ENCODE results near the gene ICAM5. TPM values are rescaled to one million over a fixed set of nuclear protein-coding genes. Genes with fewer than 3 reads are reported as not detected.
A peak's percentile ranks its signal among the peaks of the same experiment; 100 is the strongest.

The ICAM5 gene
- total RNA-seq, 1 experiment from 2014 or later: 1.6 TPM

- Histone ChIP-seq H3K27me3 (ENCODE audit: insufficient read depth, low read length) (peaks cover 9% of the 10 kb centered on the region; the same call in 1 of the 2 replicates), H2AFZ (ENCODE audit: low read length) (no peak overlapping the region)
Observed at GRCh38 chr19:10271543-10272086, 18.1 kb upstream of the ICAM5 start.

More at GRCh38 chr19:10271543-10272086, 18.1 kb upstream of the ICAM5 start:
- Histone ChIP-seq H3K79me2 (ENCODE audit: insufficient read depth, low read length) (no peaks in the 10 kb centered on the region), H3K4ac (ENCODE audit: low read depth, low read length) (no peak overlapping the region), H3K9me3 (ENCODE audit: control insufficient read depth, low read depth, low read length) (no peaks in the 10 kb centered on the region), H4K91ac (ENCODE audit: insufficient read length, low read depth, low read length) (no peak overlapping the region), H3T11ph (ENCODE audit: low read length) (no peak overlapping the region), H2BK15ac (ENCODE audit: low read depth, low read length) (no peak overlapping the region), H2BK120ac (ENCODE audit: low read depth, low read length, poor library complexity, severe bottlenecking) (no peak overlapping the region), H3K56ac (ENCODE audit: insufficient read length, low read depth, low read length) (no peak overlapping the region), H4K5ac (ENCODE audit: insufficient read length, low read depth, low read length) (no peak overlapping the region), H3K9ac (ENCODE audit: extremely low read depth, insufficient read length, low read length) (no peak overlapping the region), H2BK20ac (ENCODE audit: low read depth, low read length, poor library complexity, severe bottlenecking) (no peak overlapping the region), H3K27ac (ENCODE audit: insufficient read length, low read depth, low read length) (no peak overlapping the region), H3K4me1 (ENCODE audit: insufficient read depth, low read length) (no peaks in the 10 kb centered on the region), H4K8ac (replicated peaks; ENCODE audit: insufficient read length, low read depth, low read length) (no peak overlapping the region), H3K23me2 (ENCODE audit: insufficient read length, low read depth, low read length, poor library complexity, severe bottlenecking) (peaks cover 6% of the 10 kb centered on the region), H2AK5ac (ENCODE audit: insufficient read length, low read length) (no peak overlapping the region), H3K4me2 (ENCODE audit: insufficient read depth, insufficient read length, low read length) (peak overlapping the region; percentile 64), H2BK5ac (ENCODE audit: insufficient read length, low read length) (no peak overlapping the region), H2BK12ac (ENCODE audit: insufficient read length, low read depth, low read length) (no peak overlapping the region), H3K14ac (ENCODE audit: insufficient read depth, low read length) (no peak overlapping the region), H3K18ac (ENCODE audit: insufficient read length, low read depth, low read length) (no peak overlapping the region), H3K79me1 (ENCODE audit: insufficient read depth, low read depth, low read length, poor library complexity, severe bottlenecking) (no peaks in the 10 kb centered on the region), H4K20me1 (ENCODE audit: control insufficient read depth, insufficient read depth, insufficient read length) (no peaks in the 10 kb centered on the region), H3K23ac (ENCODE audit: insufficient read length, low read depth, low read length) (no peak overlapping the region)
- TF ChIP-seq, protein P1, sequence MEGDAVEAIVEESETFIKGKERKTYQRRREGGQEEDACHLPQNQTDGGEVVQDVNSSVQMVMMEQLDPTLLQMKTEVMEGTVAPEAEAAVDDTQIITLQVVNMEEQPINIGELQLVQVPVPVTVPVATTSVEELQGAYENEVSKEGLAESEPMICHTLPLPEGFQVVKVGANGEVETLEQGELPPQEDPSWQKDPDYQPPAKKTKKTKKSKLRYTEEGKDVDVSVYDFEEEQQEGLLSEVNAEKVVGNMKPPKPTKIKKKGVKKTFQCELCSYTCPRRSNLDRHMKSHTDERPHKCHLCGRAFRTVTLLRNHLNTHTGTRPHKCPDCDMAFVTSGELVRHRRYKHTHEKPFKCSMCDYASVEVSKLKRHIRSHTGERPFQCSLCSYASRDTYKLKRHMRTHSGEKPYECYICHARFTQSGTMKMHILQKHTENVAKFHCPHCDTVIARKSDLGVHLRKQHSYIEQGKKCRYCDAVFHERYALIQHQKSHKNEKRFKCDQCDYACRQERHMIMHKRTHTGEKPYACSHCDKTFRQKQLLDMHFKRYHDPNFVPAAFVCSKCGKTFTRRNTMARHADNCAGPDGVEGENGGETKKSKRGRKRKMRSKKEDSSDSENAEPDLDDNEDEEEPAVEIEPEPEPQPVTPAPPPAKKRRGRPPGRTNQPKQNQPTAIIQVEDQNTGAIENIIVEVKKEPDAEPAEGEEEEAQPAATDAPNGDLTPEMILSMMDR (conservative IDR thresholded peaks at IDR 0.05): no peak
- Mint-ChIP-seq H3K9me3 (no peaks in the 10 kb centered on the region), H3K4me3 (peak overlapping the region; percentile 52 to 74; a peak in 4 of 5 replicates), H3K27me3 (ENCODE audit: low read depth) (peaks cover 73% of the 10 kb centered on the region), H3K36me3 (ENCODE audit: insufficient read depth in 1 of 3, low read depth in 3 of 3) (no peaks in the 10 kb centered on the region; a peak in 1 of 7 replicates), H3K4me1 (0 out of 4 replicates have a peak, but pooled peaks cover 0 to 6% of the 10 kb centered on the region in 2 experiments), H3K27ac (no peak overlapping the region)
- DNase-seq: no peak
- WGBS (ENCODE audit: extremely low coverage, insufficient read length, low lambda C conversion rate): no CpG with 5 or more reads among the region's 12 CpGs
